GM19025 (cell line): ENCODE data around the gene CHURC1.

Source experiments
- ATAC-seq: cut with Tn5 transposase; IDR thresholded peaks from one replicate; pipeline ENCODE4 v1.9.1; 2021; ENCODE audit warnings: mild to moderate bottlenecking, low read depth, moderate library complexity; ENCODE audit not compliant: unreplicated experiment

Gene CHURC1

GRCh38 chr14:64937171-64937820 lies 23.0 kb downstream of the CHURC1 start:
- no peak for ATAC-seq

DNA sequence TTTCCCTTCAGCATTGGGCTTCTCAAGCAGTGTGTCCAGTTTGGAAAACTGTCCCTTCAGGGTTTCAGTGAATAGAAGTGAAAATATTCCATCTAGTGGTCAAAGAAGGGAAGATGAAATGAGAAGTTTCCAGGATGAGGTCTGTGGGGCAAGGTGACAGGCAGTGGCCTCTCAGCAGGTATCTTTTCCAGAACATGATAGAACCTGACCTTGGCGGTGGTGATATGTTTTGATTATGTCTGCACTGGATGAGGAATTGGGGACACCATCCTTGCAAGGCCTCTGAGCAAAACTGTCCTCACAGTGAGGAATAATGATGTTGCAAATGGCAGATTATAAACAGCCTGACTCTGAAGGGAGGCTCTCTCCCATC lies 23.6 kb downstream of the CHURC1 start:
- ATAC-seq = no peak

DNA sequence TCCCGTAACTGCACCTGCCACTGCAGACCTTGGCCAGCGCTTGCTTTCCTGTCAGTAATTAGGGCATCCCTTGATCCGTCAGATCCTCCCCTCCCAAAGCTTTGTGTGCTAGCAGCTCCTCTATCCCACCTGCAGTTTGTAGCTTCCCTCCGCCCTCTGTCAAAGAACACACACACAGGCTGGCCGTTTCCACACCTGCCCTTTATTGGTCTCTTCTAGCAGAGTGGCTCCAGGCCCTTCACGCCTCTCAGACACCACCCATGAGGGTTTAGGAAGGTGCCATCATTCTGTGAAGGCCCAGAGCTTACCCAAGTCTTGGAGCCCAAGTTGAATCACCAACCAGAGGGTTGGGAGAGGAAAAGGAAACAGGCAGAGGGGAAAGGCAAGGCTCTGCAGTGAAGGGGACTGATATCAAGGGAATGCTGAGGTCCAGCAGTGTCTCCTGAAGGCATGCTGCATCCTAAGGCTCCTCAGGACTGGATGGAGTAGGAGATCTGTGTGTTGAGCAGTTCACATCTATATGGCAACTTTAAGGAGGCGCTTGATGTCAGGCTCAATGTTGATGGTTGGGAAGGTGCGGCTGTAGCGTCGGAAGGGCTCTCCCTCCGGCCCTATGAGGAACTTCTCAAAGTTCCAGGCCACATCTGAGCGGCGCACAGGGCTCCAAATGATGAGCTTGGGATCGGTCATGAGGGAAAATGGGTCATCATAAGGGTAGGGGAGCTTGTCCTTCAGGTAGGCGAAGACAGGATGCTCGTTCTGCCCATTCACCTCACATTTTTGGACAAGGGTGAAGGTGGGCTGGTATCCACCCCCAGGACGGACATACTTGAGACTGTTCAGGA lies 24.9 kb downstream of the CHURC1 start:
- no peak for ATAC-seq

GRCh38 chr14:64939817-64940190 lies 25.5 kb downstream of the CHURC1 start:
- ATAC-seq = no peak

GRCh38 chr14:64940336-64940910 lies 26.2 kb downstream of the CHURC1 start:
- ATAC-seq = no peak

DNA sequence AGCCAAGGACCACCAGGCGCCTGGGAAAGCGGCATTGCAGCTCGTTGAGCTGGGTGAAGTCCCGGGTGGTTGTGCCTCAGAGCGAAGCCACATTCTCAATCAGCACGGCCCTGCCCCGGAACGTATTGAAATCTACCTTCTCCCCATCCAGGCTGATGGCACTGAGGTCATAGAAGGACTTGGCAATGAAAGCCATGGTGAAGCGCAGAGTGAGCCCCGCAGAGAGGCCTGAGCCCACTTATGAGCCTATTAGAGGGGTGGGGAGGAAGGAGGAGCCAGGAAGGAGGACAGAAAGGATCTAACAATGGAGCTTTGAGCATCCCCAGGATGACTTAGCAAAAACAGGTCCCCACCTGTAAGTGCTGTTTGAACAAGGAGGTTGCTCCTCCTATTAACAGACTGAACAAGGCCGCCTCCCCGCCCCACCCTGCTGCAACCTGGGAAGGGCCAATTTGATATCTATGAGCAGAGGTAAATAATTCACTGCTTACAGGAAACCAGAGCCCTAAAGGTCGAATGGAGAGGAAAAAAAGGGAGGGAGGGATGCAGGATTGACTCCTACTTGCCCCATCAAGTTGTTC lies 28.4 kb downstream of the CHURC1 start, which contains the start of gene GPX2:
TSS of gene GPX2 (minus strand) at position 215 of the 581 bp plus-strand sequence. CDS start at position 196, 19 bp downstream.
- no peak for ATAC-seq

DNA sequence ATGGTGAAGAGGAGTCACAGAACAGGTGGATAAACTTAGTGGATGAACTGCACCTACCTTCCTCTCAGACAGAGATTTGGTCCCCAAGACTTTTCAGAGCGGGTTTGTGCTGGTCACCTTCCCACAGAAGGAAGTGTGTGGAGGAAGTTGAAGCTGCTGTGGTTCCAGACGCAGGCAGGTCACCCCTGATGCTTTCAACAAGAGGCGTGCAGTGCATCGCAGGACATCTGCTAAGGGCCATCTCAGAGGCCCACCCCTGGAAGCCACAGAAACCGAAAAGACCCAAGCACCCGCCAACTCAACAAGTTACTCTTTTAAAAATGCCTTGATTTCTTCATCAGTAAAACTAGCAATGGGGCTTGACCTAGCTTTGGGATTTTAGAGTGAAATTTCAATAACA lies 29.3 kb downstream of the CHURC1 start:
- no peak for ATAC-seq

GRCh38 chr14:64944041-64944440 lies 29.8 kb downstream of the CHURC1 start:
- no peak for ATAC-seq

DNA sequence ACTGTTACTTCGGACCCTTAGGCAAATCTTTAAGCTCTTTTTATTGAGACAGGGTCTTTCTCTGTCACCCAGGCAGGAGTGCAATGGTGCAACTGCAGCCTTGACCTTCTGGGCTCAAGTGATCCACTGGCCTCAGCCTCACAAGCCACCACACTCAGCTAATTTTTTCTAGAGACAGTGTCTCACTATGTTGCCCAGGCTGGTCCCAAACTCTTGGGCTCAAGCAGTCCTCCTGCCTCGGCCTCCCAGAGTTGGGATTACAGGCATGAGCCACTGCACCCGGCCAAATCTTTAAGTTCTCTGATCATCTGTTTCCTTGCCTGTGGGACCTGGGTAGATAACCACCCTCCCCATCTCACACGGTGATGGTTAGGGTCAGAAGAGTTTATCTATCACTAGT lies 30.6 kb downstream of the CHURC1 start:
- ATAC-seq = no peak

GRCh38 chr14:64945431-64946178 lies 31.4 kb downstream of the CHURC1 start:
- no peak for ATAC-seq

GRCh38 chr14:64946310-64947045 lies 32.2 kb downstream of the CHURC1 start:
- ATAC-seq = no peak

DNA sequence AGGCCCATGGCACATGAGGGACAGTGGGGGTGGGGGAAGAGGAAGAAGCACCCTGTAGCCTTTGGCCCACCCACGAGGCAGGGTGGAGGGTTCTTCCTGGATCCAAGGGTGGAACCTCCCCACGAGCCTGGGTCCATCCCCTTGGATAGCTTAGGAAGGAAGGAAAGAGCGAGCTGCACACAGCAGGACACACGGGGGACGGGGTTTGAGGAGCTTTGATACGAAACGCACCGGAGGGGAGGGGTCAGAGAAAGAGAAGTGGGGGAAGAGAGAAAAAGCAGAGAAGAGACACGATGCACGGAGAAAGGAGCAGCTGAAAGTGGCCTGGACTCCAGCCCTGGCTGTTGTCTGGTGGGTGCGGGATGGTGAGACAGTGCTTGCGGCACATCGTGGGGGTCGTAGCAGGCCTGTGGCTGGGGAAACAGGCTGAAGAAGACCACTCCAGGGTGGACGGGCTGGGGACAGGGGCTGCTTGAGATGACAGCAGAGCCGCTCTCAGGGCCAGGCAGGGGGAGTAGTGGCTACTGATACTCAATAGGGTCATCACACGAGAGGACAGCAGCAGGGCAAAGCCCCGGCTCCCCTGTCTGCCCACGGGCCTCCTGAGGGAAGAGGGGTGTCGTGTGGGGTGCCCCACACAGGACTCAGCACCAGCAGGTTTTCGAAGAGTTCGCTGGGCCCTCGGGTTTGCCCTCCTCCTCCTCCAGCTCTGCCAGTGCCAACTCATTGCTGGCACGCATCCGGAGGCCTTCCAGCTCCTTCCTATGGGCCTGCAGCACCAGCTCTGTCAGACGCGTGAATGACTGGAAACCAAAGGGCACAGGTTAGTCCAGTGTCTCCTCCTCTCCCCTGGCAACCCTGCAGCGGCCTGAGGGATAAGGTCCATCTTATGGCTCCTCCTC lies 33.7 kb downstream of the CHURC1 start:
- no peak for ATAC-seq

DNA sequence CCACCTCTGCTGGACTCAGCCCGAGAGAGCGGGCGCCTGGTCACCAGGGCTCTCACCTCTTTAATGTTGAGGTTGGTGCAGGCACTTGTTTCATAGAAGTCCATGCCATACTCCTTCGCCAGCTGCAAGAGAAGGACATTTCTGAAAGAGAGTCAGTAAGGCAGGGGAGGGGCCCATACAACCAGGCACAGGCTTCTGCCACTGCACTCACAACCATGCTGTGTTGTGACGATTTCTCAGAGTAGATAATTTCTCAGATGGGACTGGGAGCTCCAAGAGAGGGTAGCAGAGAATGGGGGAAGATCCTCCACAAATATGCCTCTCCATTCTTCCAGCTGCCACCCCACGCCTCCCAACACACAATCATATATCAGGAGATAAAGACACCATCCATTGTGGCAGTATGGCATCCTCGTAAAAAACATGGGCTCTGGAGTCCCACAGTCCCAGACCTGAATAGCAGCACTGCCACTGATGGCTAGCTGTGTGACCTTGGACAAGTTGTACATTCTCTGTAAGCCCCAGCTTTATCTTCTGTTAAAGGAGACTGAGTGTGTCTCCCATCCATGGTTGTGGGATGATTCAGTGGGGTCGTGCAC lies 34.5 kb downstream of the CHURC1 start:
- ATAC-seq = no peak

GRCh38 chr14:64950889-64951288 lies 36.6 kb downstream of the CHURC1 start:
- no peak for ATAC-seq

GRCh38 chr14:64951291-64951690 lies 37.0 kb downstream of the CHURC1 start:
- no peak for ATAC-seq

- no peak for ATAC-seq
These were observed 37.5 kb downstream of the CHURC1 start for GRCh38 chr14:64951724-64952123.

GRCh38 chr14:64952598-64953309 lies 38.5 kb downstream of the CHURC1 start:
- no peak for ATAC-seq

DNA sequence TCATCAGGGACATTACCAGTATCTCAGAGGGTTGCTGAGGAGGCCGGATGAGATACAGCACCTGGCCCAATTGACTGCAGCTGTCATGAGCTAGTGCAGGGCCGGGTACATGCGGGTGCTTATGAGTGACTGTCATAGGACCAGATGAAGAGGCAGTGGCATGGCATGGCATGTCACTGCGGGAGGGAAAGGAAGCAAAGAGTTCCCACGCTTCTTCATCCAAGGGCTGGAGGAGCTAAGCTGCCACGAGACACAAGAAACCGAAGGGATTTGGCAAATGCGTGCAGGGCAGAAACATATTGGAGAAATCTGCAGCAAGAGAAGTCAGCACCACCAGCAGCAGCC lies 39.0 kb downstream of the CHURC1 start:
- no peak for ATAC-seq
